CD4-positive, alpha-beta T cell (primary cell): Measurements from ENCODE around the gene SAMD14. TPM values are rescaled to one million over a fixed set of nuclear protein-coding genes. Genes with fewer than 3 reads are reported as not detected.

Experiments used
- ATAC-seq: fragments of 200-7000 bp; cut with Tn5 transposase; one replicate; pipeline ENCODE4 v1.10.0; 2022; ENCODE audit warnings: mild to moderate bottlenecking; ENCODE audit not compliant: poor library complexity
- CTCF ChIA-PET: fragments of 350-600 bp; sonication (Branson Sonifier 250); formaldehyde crosslinking; loops from one replicate; lab custom pipeline; 2021; ENCODE audit warnings: antibody characterized with exemption, inconsistent platforms; lab: Charles Lee
- POLR2A ChIA-PET: fragments of 350-600 bp; sonication (Branson Sonifier 250); formaldehyde crosslinking; loops from one replicate; lab custom pipeline; 2021; ENCODE audit warnings: antibody characterized with exemption, inconsistent platforms; lab: Charles Lee
- DNase-seq, 14 experiments: peaks; one replicate each; pipeline ENCODE4 v3.0.0-alpha.2; 2013 to 2020; ENCODE audit warnings: mixed read lengths in 2 of 14
- H3K27ac ChIP-seq, 2 donors: one replicate each; pipeline versions ENCODE4 v1.5.1 to v1.7.0; 2013; ENCODE audit warnings: low read length in 2 of 2, low read depth in 1 of 2, mild to moderate bottlenecking in 1 of 2
- H3K27me3 ChIP-seq, 2 experiments: 1 replicate in 1 of 2; 2 replicates in 1 of 2; pipeline versions ENCODE4 v1.6.1 to v1.7.0; 2013; ENCODE audit warnings: low read length in 2 of 2, control low read depth in 1 of 2, mild to moderate bottlenecking in 1 of 2, moderate library complexity in 1 of 2; ENCODE audit not compliant: insufficient read depth in 2 of 2, control insufficient read depth in 1 of 2
- H3K36me3 ChIP-seq: one replicate; pipeline ENCODE4 v1.6.1; 2013; ENCODE audit warnings: low read length, control low read depth; ENCODE audit not compliant: insufficient read depth
- H3K4me1 ChIP-seq: one replicate; pipeline ENCODE4 v1.6.1; 2013; ENCODE audit warnings: low read length, control low read depth; ENCODE audit not compliant: insufficient read depth
- H3K4me3 ChIP-seq: one replicate; pipeline ENCODE4 v1.5.1; 2013; ENCODE audit warnings: mild to moderate bottlenecking, low read length, moderate library complexity
- H3K9me3 ChIP-seq, 2 experiments: 1 replicate in 1 of 2; 2 replicates in 1 of 2; pipeline versions ENCODE4 v1.6.1 to v1.7.0; 2013; ENCODE audit warnings: low read length in 2 of 2, mild to moderate bottlenecking in 2 of 2, control low read depth in 1 of 2, moderate library complexity in 1 of 2; ENCODE audit not compliant: control insufficient read depth in 1 of 2, insufficient read depth in 1 of 2
- H3K27ac Mint-ChIP-seq: one replicate; pipeline ENCODE4 v1.8.0; 2020; ENCODE audit warnings: mixed read lengths
- H3K27me3 Mint-ChIP-seq: one replicate; pipeline ENCODE4 v1.8.0; 2021; ENCODE audit warnings: mixed read lengths
- H3K36me3 Mint-ChIP-seq: one replicate; pipeline ENCODE4 v1.8.0; 2021; ENCODE audit warnings: low read depth, mixed read lengths
- H3K4me1 Mint-ChIP-seq: one replicate; pipeline ENCODE4 v1.8.0; 2021; ENCODE audit warnings: low read depth, mixed read lengths
- H3K4me3 Mint-ChIP-seq: one replicate; pipeline ENCODE4 v1.8.0; 2020; ENCODE audit warnings: mild to moderate bottlenecking, mixed read lengths
- H3K9me3 Mint-ChIP-seq: one replicate; pipeline ENCODE4 v1.8.0; 2020; ENCODE audit warnings: mixed read lengths
- intact Hi-C, 2 experiments: fragments of 100-400 bp; cut with DNase I in 1 of 2; cut with micrococcal nuclease in 1 of 2; formaldehyde crosslinking; loops; one replicate each; pipeline versions ENCODE4 v1.15.1 to v1.9.0; 2023 to 2025; cut with DNase I, micrococcal nuclease
- total RNA-seq, 174 experiments: library from RNA in 2 of 174; stranded (reverse) in 2 of 174; gene quantifications; one replicate each; pipeline ENCODE4 v1.2.3 and lab custom pipeline; 2021 to 2026
- TF ChIP-seq, protein P1 (sequence below): fragments of 200-600 bp; IDR thresholded peaks from one replicate; pipeline ENCODE4 v1.8.0; 2022; ENCODE audit warnings: antibody characterized with exemption, mild to moderate bottlenecking

Gene SAMD14
- total RNA-seq, 2 experiments from 2014 or later: 0.33 to 0.53 TPM

- no peak for ATAC-seq
- ChIA-PET CTCF (no interaction called here), POLR2A (no interaction called here)
Measured at GRCh38 chr17:50090071-50090470, 39.9 kb downstream of the SAMD14 start.

GRCh38 chr17:50088952-50089825 lies 40.8 kb downstream of the SAMD14 start:
- H3K4me3 Mint-ChIP-seq: no peak overlapping the region
- H3K27ac Mint-ChIP-seq: no peak overlapping the region
- no peaks in the 10 kb centered on the region for H3K36me3 ChIP-seq
- POLR2A ChIA-PET: no interaction called here
- peaks cover 5% of the 10 kb centered on the region for H3K4me1 ChIP-seq
- no peak for ATAC-seq
- H3K27me3 ChIP-seq: no peaks in the 10 kb centered on the region
- H3K4me3 ChIP-seq: no peak overlapping the region
- H3K9me3 Mint-ChIP-seq: no peaks in the 10 kb centered on the region
- TF ChIP-seq, protein P1, sequence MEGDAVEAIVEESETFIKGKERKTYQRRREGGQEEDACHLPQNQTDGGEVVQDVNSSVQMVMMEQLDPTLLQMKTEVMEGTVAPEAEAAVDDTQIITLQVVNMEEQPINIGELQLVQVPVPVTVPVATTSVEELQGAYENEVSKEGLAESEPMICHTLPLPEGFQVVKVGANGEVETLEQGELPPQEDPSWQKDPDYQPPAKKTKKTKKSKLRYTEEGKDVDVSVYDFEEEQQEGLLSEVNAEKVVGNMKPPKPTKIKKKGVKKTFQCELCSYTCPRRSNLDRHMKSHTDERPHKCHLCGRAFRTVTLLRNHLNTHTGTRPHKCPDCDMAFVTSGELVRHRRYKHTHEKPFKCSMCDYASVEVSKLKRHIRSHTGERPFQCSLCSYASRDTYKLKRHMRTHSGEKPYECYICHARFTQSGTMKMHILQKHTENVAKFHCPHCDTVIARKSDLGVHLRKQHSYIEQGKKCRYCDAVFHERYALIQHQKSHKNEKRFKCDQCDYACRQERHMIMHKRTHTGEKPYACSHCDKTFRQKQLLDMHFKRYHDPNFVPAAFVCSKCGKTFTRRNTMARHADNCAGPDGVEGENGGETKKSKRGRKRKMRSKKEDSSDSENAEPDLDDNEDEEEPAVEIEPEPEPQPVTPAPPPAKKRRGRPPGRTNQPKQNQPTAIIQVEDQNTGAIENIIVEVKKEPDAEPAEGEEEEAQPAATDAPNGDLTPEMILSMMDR: no peak
- peaks cover under 1% of the 10 kb centered on the region for H3K36me3 Mint-ChIP-seq
- H3K9me3 ChIP-seq: no peaks in the 10 kb centered on the region
- DNase-seq: peak in 1 of 14 experiments; percentile 19
- intact Hi-C loops: loop anchor here in 1 of 2 experiments (10.0 kb wide), 1 partner anchor 524 kb away; no protein-coding TSS in a partner anchor
- peaks cover 10% of the 10 kb centered on the region for H3K4me1 Mint-ChIP-seq
- H3K27ac ChIP-seq: no peak overlapping the region
- no peaks in the 10 kb centered on the region for H3K27me3 Mint-ChIP-seq
- CTCF ChIA-PET: no interaction called here

More at GRCh38 chr17:50090071-50090470, 39.9 kb downstream of the SAMD14 start:
- no peaks in the 10 kb centered on the region for H3K36me3 ChIP-seq
- H3K4me1 Mint-ChIP-seq: peaks cover 15% of the 10 kb centered on the region
- H3K27ac Mint-ChIP-seq: no peak overlapping the region
- no peak overlapping the region for H3K27ac ChIP-seq
- H3K36me3 Mint-ChIP-seq: peaks cover 9% of the 10 kb centered on the region
- no peak overlapping the region for H3K4me3 ChIP-seq
- peak in 1 of 14 experiments; percentile 11 for DNase-seq
- peaks cover 6% of the 10 kb centered on the region for H3K4me1 ChIP-seq
- TF ChIP-seq, protein P1: no peak
- H3K4me3 Mint-ChIP-seq: no peak overlapping the region
- H3K9me3 Mint-ChIP-seq: no peaks in the 10 kb centered on the region
- intact Hi-C loops: loop anchor here in 1 of 2 experiments (5.0 to 10.0 kb wide), 3 partner anchors 33 to 385 kb away; partner anchors contain the start of genes ITGA3, SLC35B1 and TMEM92
- no peaks in the 10 kb centered on the region for H3K27me3 Mint-ChIP-seq
- H3K27me3 ChIP-seq: no peaks in the 10 kb centered on the region
- H3K9me3 ChIP-seq: no peaks in the 10 kb centered on the region

DNA sequence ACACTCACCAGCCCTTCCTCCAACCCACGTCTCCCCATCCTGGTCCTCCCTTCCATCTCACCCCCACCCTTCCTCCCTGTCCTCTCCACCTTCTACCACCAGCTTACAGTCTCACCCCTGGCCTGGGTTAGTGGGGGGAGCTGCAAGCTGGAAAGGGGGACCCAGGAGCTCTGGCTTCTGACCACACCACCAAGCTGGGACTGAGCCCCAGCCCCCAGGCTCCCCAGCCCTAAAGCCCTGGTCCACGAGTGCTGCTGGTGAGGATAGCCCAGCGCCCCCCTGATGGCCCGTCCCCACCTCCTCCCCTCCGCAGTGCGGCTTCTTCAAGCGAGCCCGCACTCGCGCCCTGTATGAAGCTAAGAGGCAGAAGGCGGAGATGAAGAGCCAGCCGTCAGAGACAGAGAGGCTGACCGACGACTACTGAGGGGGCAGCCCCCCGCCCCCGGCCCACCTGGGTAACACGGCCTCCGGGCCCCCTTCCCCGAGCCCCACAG lies 42.0 kb downstream of the SAMD14 start:
- no peak overlapping the region for H3K27ac Mint-ChIP-seq
- TF ChIP-seq, protein P1: no peak
- Histone ChIP-seq H3K27ac (no peak overlapping the region), H3K27me3 (no peaks in the 10 kb centered on the region), H3K36me3 (no peaks in the 10 kb centered on the region), H3K4me3 (no peak overlapping the region), H3K4me1 (peaks cover 3% of the 10 kb centered on the region), H3K9me3 (no peaks in the 10 kb centered on the region)
- H3K4me1 Mint-ChIP-seq: no peaks in the 10 kb centered on the region
- no peaks in the 10 kb centered on the region for H3K27me3 Mint-ChIP-seq
- ATAC-seq (no peak), DNase-seq (peak in 1 of 14 experiments; percentile 36)
- ChIA-PET CTCF (interaction anchor here (0.6 to 2.2 kb wide), 16 partner anchors 10 to 1031 kb away, joined by 3 to 41 read pairs (median 4); partner anchors contain the start of gene ITGA3), POLR2A (interaction anchor here (0.6 to 1.4 kb wide), 4 partner anchors 32 to 211 kb away, joined by 3 to 4 read pairs (median 4); partner anchors contain the start of gene ITGA3)
- no peak overlapping the region for H3K4me3 Mint-ChIP-seq
- intact Hi-C loops: loop anchor here (1.0 to 10.0 kb wide), 5 partner anchors 61 to 523 kb away; no protein-coding TSS in a partner anchor
- H3K9me3 Mint-ChIP-seq: no peaks in the 10 kb centered on the region
- H3K36me3 Mint-ChIP-seq: no peaks in the 10 kb centered on the region
